Adrenal gland (tissue), 12 donors: ENCODE results near the gene CPVL. TPM values are rescaled to one million over a fixed set of nuclear protein-coding genes. Genes with fewer than 3 reads are reported as not detected.
A peak's percentile ranks its signal among the peaks of the same experiment; 100 is the strongest.

Experiments used
- DNase-seq, 7 donors: peaks; one replicate each; pipeline ENCODE4 v3.0.0-alpha.2; 2019 to 2020
- H3K27ac ChIP-seq, 5 donors: fragments of 200-600 bp; sonication (generic) in 4 of 5; 1 replicate in 3 of 5; 2 replicates in 2 of 5; pipeline versions ENCODE4 v1.5.1 to v1.8.0; 2016 to 2020; ENCODE audit warnings: mild to moderate bottlenecking in 1 of 5
- H3K27me3 ChIP-seq: fragments of 200-600 bp; 2 replicates; pipeline ENCODE4 v1.8.0; 2021
- H3K36me3 ChIP-seq, 2 donors: fragments of 200-600 bp; replicated peaks in 1 of 2; 1 replicate in 1 of 2; 2 replicates in 1 of 2; pipeline versions ENCODE4 v1.5.1 to v1.8.0; 2018 to 2022
- H3K4me1 ChIP-seq, 2 donors: fragments of 200-600 bp; replicated peaks in 1 of 2; 1 replicate in 1 of 2; 2 replicates in 1 of 2; pipeline versions ENCODE4 v1.5.1 to v1.8.0; 2018 to 2021
- H3K4me3 ChIP-seq, 4 donors: fragments of 200-600 bp; sonication (generic) in 3 of 4; one replicate each; pipeline ENCODE4 v1.5.1; 2016 to 2018
- H3K9me3 ChIP-seq, 3 donors: fragments of 200-600 bp; sonication (generic) in 1 of 3; replicated peaks in 1 of 3; 1 replicate in 2 of 3; 2 replicates in 1 of 3; pipeline versions ENCODE4 v1.5.1 to v1.8.0; 2016 to 2021
- POLR2A ChIP-seq, 2 donors: fragments of 450-650 bp; IDR thresholded peaks; one replicate each; pipeline ENCODE4 v1.6.1; 2017; ENCODE audit warnings: antibody characterized with exemption in 2 of 2, mild to moderate bottlenecking in 2 of 2, moderate library complexity in 1 of 2
- WGBS, 4 donors: extraction: QIAGEN DNeasy Blood & Tissue Kit in 2 of 4; methylation state at CpG; one replicate each; pipeline versions ENCODE4 v1.1.5 to v1.1.7; 2013 to 2017; 5-methylcytosine and 5-hydroxymethylcytosine counted together
- intact Hi-C, 2 donors: fragments of 100-400 bp; cut with DNase I; formaldehyde crosslinking; loops; one replicate each; pipeline versions ENCODE4 v1.14.1 to v1.15.0; 2022 to 2023
- polyA plus RNA-seq, 3 donors: library from polyadenylated mRNA; stranded (reverse); fragments of 200-250 nt in 2 of 3; fragments of 350-450 nt in 1 of 3; fragmentation: Illumina TruSeq in 1 of 3; extraction: RNeasy Lipid Tissue Mini Kit (QIAGEN cat#74804) in 1 of 3; gene quantifications; one replicate each; pipeline ENCODE4 v1.2.3, GENCODE V29; 2013 to 2014
- total RNA-seq, 9 donors: library from RNA; depleted of rRNA in 4 of 9; stranded (reverse); fragments of >200 nt in 4 of 9; fragments of 120-200 nt in 1 of 9; fragmentation: NEBNext Ultra II Directional in 1 of 9; extraction: Animal tissue kit (Norgen Biotek cat#: 25700) in 1 of 9; gene quantifications; one replicate each; pipeline versions ENCODE4 v1.1.0 to v1.2.4, GENCODE V29; 2013 to 2023
- TF ChIP-seq, protein P1 (sequence below), 6 experiments: fragments of 450-650 bp in 4 of 6; fragments of 200-600 bp in 2 of 6; sonication (generic) in 1 of 6; IDR thresholded peaks; 1 replicate in 5 of 6; 2 replicates in 1 of 6; pipeline versions ENCODE4 v1.5.1 to v1.8.0; 2016 to 2021; ENCODE audit warnings: antibody characterized with exemption in 6 of 6, mild to moderate bottlenecking in 2 of 6, moderate library complexity in 1 of 6
- donor health status: healthy with polysubstance abuse.
- donor health status: Bipolar disorder and iron deficiency.
- donor health status: DM: yes; HTN: yes; CAD: no.
- donor health status: DM: no; HTN: no; CAD: no.
- donor health status: DM: no; HTN: no; CAD: no.
- donor health status: DM: yes; HTN: yes; CAD: no.

The CPVL gene
- total and polyA plus RNA-seq, 12 donors, result 3.2 to 61.7 (median 32.7) TPM

- Histone ChIP-seq H3K36me3 (no peaks in the 10 kb centered on the region), H3K27ac (peak overlapping the region in 2 of 5 donors; percentile 58 to 68), H3K4me3 (peak overlapping the region in 2 of 4 donors; percentile 36 to 58), H3K4me1 (peaks cover 6 to 32% of the 10 kb centered on the region in 2 donors), H3K9me3 (no peaks in the 10 kb centered on the region), H3K27me3 (peaks cover 36% of the 10 kb centered on the region)
- TF ChIP-seq, protein P1, sequence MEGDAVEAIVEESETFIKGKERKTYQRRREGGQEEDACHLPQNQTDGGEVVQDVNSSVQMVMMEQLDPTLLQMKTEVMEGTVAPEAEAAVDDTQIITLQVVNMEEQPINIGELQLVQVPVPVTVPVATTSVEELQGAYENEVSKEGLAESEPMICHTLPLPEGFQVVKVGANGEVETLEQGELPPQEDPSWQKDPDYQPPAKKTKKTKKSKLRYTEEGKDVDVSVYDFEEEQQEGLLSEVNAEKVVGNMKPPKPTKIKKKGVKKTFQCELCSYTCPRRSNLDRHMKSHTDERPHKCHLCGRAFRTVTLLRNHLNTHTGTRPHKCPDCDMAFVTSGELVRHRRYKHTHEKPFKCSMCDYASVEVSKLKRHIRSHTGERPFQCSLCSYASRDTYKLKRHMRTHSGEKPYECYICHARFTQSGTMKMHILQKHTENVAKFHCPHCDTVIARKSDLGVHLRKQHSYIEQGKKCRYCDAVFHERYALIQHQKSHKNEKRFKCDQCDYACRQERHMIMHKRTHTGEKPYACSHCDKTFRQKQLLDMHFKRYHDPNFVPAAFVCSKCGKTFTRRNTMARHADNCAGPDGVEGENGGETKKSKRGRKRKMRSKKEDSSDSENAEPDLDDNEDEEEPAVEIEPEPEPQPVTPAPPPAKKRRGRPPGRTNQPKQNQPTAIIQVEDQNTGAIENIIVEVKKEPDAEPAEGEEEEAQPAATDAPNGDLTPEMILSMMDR (IDR thresholded peaks at IDR 0.05), result no peak
- TF ChIP-seq POLR2A (IDR thresholded peaks at IDR 0.05), result no peak
- peak in 4 of 7 donors; percentile 22 to 61 (median 29) for DNase-seq
- intact Hi-C loops, result loop anchor here in 1 of 2 donors (5.0 kb wide), 1 partner anchor 145 kb away; no protein-coding TSS in a partner anchor
- 12 to 64% (median 15%) methylated on average over 16 to 59 of the region's 59 CpGs for WGBS, 4 donors
Measured at GRCh38 chr7:28957064-28957750, 189.1 kb downstream of the CPVL start.

- intact Hi-C loops, result loop anchor here in 1 of 2 donors (5.0 kb wide), 1 partner anchor 146 kb away; no protein-coding TSS in a partner anchor
- H3K27ac ChIP-seq, result peak overlapping the region in 2 of 5 donors; percentile 58 to 68
Measured at GRCh38 chr7:28956608-28957063, 189.7 kb downstream of the CPVL start.

GRCh38 chr7:28955718-28956607 is 190.4 kb downstream of the CPVL start:
- intact Hi-C loops, result loop anchor here in 1 of 2 donors (5.0 kb wide), 1 partner anchor 146 kb away; no protein-coding TSS in a partner anchor
- H3K27ac ChIP-seq, result peak overlapping the region in 2 of 5 donors; percentile 58 to 68

More at GRCh38 chr7:28956608-28957063, 189.7 kb downstream of the CPVL start:
- no peaks in the 10 kb centered on the region for H3K9me3 ChIP-seq
- peaks cover 6 to 32% of the 10 kb centered on the region in 2 donors for H3K4me1 ChIP-seq
- no peak for TF ChIP-seq POLR2A (IDR thresholded peaks at IDR 0.05)
- TF ChIP-seq, protein P1 (IDR thresholded peaks at IDR 0.05), result peak; percentile 18 to 63 (median 37)
- no peaks in the 10 kb centered on the region for H3K36me3 ChIP-seq
- H3K27me3 ChIP-seq, result peaks cover 36% of the 10 kb centered on the region
- WGBS, 4 donors, result 3 to 15% (median 6%) methylated on average over 6 to 39 of the region's 39 CpGs
- H3K4me3 ChIP-seq, result peak overlapping the region in 2 of 4 donors; percentile 36 to 58
- peak in 5 of 7 donors; percentile 31 to 78 (median 43) for DNase-seq

More at GRCh38 chr7:28955718-28956607, 190.4 kb downstream of the CPVL start:
- H3K4me3 ChIP-seq, result peak overlapping the region in 2 of 4 donors; percentile 36 to 58
- TF ChIP-seq, protein P1 (IDR thresholded peaks at IDR 0.05), result peak; percentile 14 to 78 (median 50)
- TF ChIP-seq POLR2A (IDR thresholded peaks at IDR 0.05), result no peak
- no peaks in the 10 kb centered on the region for H3K9me3 ChIP-seq
- H3K36me3 ChIP-seq, result no peaks in the 10 kb centered on the region
- DNase-seq, result peak; percentile 44 to 87 (median 69)
- peaks cover 6 to 32% of the 10 kb centered on the region in 2 donors for H3K4me1 ChIP-seq
- peaks cover 36% of the 10 kb centered on the region for H3K27me3 ChIP-seq
- 0 to 3% (median 1%) methylated on average over 1 to 104 of the region's 104 CpGs for WGBS, 4 donors
